Spleen (tissue), 11 donors: ENCODE data around the gene LGR6. TPM values are rescaled to one million over a fixed set of nuclear protein-coding genes. Genes with fewer than 3 reads are reported as not detected.

ENCODE experiments used
- DNase-seq: peaks from one replicate; pipeline ENCODE4 v3.0.0-alpha.2; 2020
- H3K27ac ChIP-seq, 8 donors: fragments of 200-600 bp; sonication (generic) in 7 of 8; 1 replicate in 4 of 8; 2 replicates in 4 of 8; pipeline versions ENCODE4 v1.5.0 to v1.8.0; 2016 to 2021; ENCODE audit warnings: inconsistent platforms in 4 of 8, mild to moderate bottlenecking in 4 of 8, moderate library complexity in 1 of 8
- H3K27me3 ChIP-seq, 7 donors: fragments of 200-600 bp; sonication (generic) in 6 of 7; replicated peaks in 1 of 7; 1 replicate in 4 of 7; 2 replicates in 3 of 7; pipeline versions ENCODE4 v1.5.0 to v1.8.0; 2016 to 2021; ENCODE audit warnings: inconsistent platforms in 3 of 7, mild to moderate bottlenecking in 1 of 7
- H3K36me3 ChIP-seq, 6 donors: fragments of 200-600 bp; sonication (generic) in 5 of 6; 1 replicate in 4 of 6; 2 replicates in 2 of 6; pipeline versions ENCODE4 v1.5.0 to v1.8.0; 2016 to 2021; ENCODE audit warnings: inconsistent platforms in 2 of 6
- H3K4me1 ChIP-seq, 6 donors: fragments of 200-600 bp; sonication (generic) in 5 of 6; 1 replicate in 3 of 6; 2 replicates in 3 of 6; pipeline versions ENCODE4 v1.5.0 to v1.8.0; 2016 to 2021; ENCODE audit warnings: inconsistent platforms in 3 of 6
- H3K4me3 ChIP-seq, 8 donors: fragments of 200-600 bp; sonication (generic) in 7 of 8; 1 replicate in 4 of 8; 2 replicates in 4 of 8; pipeline versions ENCODE4 v1.5.0 to v1.8.0; 2016 to 2021; ENCODE audit warnings: inconsistent platforms in 4 of 8, mild to moderate bottlenecking in 4 of 8, moderate library complexity in 2 of 8
- H3K9me3 ChIP-seq, 8 donors: fragments of 200-600 bp; sonication (generic) in 7 of 8; 1 replicate in 4 of 8; 2 replicates in 4 of 8; pipeline versions ENCODE4 v1.5.0 to v1.8.0; 2016 to 2021; ENCODE audit warnings: inconsistent platforms in 4 of 8
- POLR2A ChIP-seq, 3 donors: fragments of 450-650 bp; IDR thresholded peaks; one replicate each; pipeline ENCODE4 v1.5.1; 2017; ENCODE audit warnings: antibody characterized with exemption in 3 of 3, mild to moderate bottlenecking in 1 of 3
- POLR2AphosphoS5 ChIP-seq, 3 donors: sonication (generic); formaldehyde crosslinking; IDR thresholded peaks; one replicate each; pipeline ENCODE4 v1.5.1; 2017; ENCODE audit warnings: antibody characterized with exemption in 3 of 3
- WGBS, 5 donors: extraction: QIAGEN DNeasy Blood & Tissue Kit in 3 of 5; methylation state at CpG; one replicate each; pipeline versions ENCODE4 v1.1.5 to v1.1.7; 2013 to 2018; 5-methylcytosine and 5-hydroxymethylcytosine counted together
- intact Hi-C: fragments of 100-400 bp; cut with DNase I; formaldehyde crosslinking; loops from one replicate; pipeline ENCODE4 v1.15.0; 2023; ENCODE audit warnings: low total_unique reads
- polyA plus RNA-seq, 3 donors: library from polyadenylated mRNA; stranded (reverse); fragments of 200-250 nt; gene quantifications; one replicate each; pipeline ENCODE4 v1.2.1, GENCODE V29; 2013
- total RNA-seq, 7 donors: library from RNA; depleted of rRNA in 3 of 7; stranded (reverse); fragments of >200 nt in 3 of 7; fragmentation: NEBNext Ultra II Directional in 4 of 7; extraction: Animal tissue kit (Norgen Biotek cat#: 25700) in 4 of 7; gene quantifications; one replicate each; pipeline versions ENCODE4 v1.1.0 to v1.2.1, GENCODE V29; 2016 to 2021
- TF ChIP-seq, protein P1 (sequence below), 11 experiments: fragments of 200-600 bp in 7 of 11; fragments of 450-650 bp in 4 of 11; sonication (generic) in 4 of 11; IDR thresholded peaks in 8 of 11; conservative IDR thresholded peaks in 3 of 11; 1 replicate in 7 of 11; 2 replicates in 4 of 11; pipeline versions ENCODE4 v1.4.0 to v1.8.0; 2016 to 2021; ENCODE audit warnings: antibody characterized with exemption in 11 of 11, inconsistent platforms in 4 of 11, mild to moderate bottlenecking in 1 of 11
- donor health status: healthy with polysubstance abuse.
- donor health status: DM: no; HTN: no; CAD: no; lungs with moderate emphysema.
- donor health status: DM: no; HTN: no; CAD: no.
- donor health status: Bipolar disorder and iron deficiency.
- donor health status: healthy.
- donor health status: DM: no; HTN: no; CAD: no.
- donor health status: DM: yes; HTN: yes; CAD: no.

LGR6 gene
- total and polyA plus RNA-seq, 10 donors: 0.61 to 24.5 (median 5.3) TPM

DNA sequence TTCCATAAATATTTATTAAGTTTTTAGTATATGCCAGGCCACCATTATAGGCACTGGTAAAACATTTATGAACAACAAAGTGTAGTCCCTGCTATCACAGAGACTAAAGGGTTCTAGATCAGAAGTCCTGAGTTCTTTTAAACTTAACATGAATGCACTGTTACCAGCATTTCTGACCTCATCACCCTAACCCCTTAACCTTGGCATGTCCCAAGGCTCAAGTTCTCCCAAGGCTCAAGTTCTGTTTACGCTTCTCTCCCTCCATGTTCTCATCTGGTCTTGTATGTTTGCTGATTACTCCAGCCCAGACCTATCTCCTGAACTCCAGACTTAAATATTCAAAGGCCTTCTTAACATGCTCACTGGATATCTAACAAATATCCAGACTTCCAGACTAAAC, 93.6 kb downstream of the LGR6 start:
- DNase-seq: no peak
- peaks cover 0 to 11% (median 0%) of the 10 kb centered on the region in 7 donors for H3K27me3 ChIP-seq
- WGBS, 5 donors: 78 to 85% (median 81%) methylated on average over 1 of the region's 1 CpG
- TF ChIP-seq POLR2AphosphoS5 (IDR thresholded peaks at IDR 0.05) (no peak), POLR2A (IDR thresholded peaks at IDR 0.05) (no peak)
- TF ChIP-seq, protein P1, sequence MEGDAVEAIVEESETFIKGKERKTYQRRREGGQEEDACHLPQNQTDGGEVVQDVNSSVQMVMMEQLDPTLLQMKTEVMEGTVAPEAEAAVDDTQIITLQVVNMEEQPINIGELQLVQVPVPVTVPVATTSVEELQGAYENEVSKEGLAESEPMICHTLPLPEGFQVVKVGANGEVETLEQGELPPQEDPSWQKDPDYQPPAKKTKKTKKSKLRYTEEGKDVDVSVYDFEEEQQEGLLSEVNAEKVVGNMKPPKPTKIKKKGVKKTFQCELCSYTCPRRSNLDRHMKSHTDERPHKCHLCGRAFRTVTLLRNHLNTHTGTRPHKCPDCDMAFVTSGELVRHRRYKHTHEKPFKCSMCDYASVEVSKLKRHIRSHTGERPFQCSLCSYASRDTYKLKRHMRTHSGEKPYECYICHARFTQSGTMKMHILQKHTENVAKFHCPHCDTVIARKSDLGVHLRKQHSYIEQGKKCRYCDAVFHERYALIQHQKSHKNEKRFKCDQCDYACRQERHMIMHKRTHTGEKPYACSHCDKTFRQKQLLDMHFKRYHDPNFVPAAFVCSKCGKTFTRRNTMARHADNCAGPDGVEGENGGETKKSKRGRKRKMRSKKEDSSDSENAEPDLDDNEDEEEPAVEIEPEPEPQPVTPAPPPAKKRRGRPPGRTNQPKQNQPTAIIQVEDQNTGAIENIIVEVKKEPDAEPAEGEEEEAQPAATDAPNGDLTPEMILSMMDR (IDR thresholded peaks at IDR 0.05 in 8 of 11, conservative IDR thresholded peaks at IDR 0.05 in 3 of 11): no peak
- no peak overlapping the region for H3K4me3 ChIP-seq
- H3K36me3 ChIP-seq: no peaks in the 10 kb centered on the region
- peak overlapping the region in 7 of 8 donors; percentile 22 to 74 (median 69) for H3K27ac ChIP-seq
- no peaks in the 10 kb centered on the region for H3K9me3 ChIP-seq
- H3K4me1 ChIP-seq: peaks cover 21 to 57% (median 30%) of the 10 kb centered on the region in 6 donors
- intact Hi-C loops: no loop called here

DNA sequence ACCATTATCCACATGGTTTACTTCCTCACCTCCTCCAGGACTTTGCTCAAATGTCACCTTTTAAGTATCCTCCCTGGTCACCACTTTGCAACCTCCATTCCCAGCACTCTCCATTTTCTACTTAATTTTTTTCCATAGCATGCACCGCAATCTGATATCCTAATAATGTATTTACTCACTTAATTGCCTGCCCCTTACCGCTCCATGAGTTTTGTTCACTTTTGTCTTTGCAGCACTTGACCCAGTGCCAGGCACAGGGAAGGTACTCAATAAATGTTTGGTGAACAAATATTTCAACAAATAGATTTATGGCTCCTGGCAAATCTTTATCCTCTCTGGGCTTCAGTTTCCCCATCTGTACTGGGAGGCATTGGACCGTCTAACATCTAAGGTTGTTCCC, 94.6 kb downstream of the LGR6 start:
- H3K4me1 ChIP-seq: peaks cover 14 to 51% (median 24%) of the 10 kb centered on the region in 6 donors
- 58 to 98% (median 76%) methylated on average over 3 of the region's 3 CpGs for WGBS, 5 donors
- intact Hi-C loops: no loop called here
- TF ChIP-seq, protein P1 (IDR thresholded peaks at IDR 0.05 in 8 of 11, conservative IDR thresholded peaks at IDR 0.05 in 3 of 11): no peak
- no peak for TF ChIP-seq POLR2A (IDR thresholded peaks at IDR 0.05)
- no peak for TF ChIP-seq POLR2AphosphoS5 (IDR thresholded peaks at IDR 0.05)
- DNase-seq: peak; percentile 6
- H3K27ac ChIP-seq: peak overlapping the region in 5 of 8 donors; percentile 36 to 73 (median 66)
- no peak overlapping the region for H3K4me3 ChIP-seq
- H3K9me3 ChIP-seq: no peaks in the 10 kb centered on the region
- H3K27me3 ChIP-seq: peaks cover 0 to 11% (median 0%) of the 10 kb centered on the region in 7 donors
- no peaks in the 10 kb centered on the region for H3K36me3 ChIP-seq

DNA sequence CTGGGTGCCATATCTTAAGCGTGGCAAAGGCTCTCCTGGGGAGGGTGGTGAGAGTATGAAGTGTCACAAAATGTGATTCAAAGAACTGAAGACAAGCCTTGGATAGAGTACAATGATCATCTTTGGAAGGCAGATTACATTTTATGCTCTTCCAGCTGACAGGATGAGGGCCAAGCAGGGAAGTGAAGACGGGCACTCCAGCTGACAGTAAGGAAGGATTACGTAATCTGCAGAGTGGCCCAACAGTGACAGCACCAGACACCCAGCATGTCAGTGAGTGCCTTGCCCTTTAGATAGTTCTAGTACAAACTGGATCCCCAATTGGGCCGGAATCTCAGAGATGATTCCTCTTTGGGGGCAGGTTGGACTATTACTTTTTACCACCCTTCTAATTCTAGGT, 95.4 kb downstream of the LGR6 start:
- no peak overlapping the region for H3K4me3 ChIP-seq
- WGBS, 5 donors: 52 to 69% (median 59%) methylated on average over 4 of the region's 4 CpGs
- peaks cover 0 to 4% (median 0%) of the 10 kb centered on the region in 7 donors for H3K27me3 ChIP-seq
- intact Hi-C loops: no loop called here
- peaks cover 6 to 46% (median 16%) of the 10 kb centered on the region in 6 donors for H3K4me1 ChIP-seq
- H3K36me3 ChIP-seq: no peaks in the 10 kb centered on the region
- H3K9me3 ChIP-seq: no peaks in the 10 kb centered on the region
- TF ChIP-seq, protein P1 (IDR thresholded peaks at IDR 0.05 in 8 of 11, conservative IDR thresholded peaks at IDR 0.05 in 3 of 11): no peak
- TF ChIP-seq POLR2AphosphoS5 (IDR thresholded peaks at IDR 0.05) (no peak), POLR2A (IDR thresholded peaks at IDR 0.05) (no peak)
- peak; percentile 2 for DNase-seq
- peak overlapping the region in 4 of 8 donors; percentile 2 to 39 (median 34) for H3K27ac ChIP-seq

DNA sequence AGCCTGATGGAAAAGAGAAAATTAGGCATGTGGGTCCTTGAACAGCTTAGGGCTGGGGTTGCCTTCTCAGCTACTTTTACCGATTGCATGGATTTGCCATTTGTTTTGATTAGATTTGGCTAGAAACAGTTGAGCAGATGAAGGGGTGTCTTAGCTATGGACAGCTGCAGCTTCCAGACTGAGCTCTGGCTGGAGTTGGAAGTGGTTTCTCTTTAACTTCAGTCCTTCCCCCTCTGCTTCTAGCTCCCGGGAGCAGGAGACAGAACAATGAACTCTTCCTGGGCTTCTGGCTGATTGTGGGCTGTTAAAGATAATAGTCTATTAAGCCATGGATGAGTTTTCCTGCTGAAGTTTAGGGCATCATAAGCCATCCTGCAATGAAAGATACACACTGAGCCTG, 97.4 kb downstream of the LGR6 start:
- 57 to 85% (median 70%) methylated on average over 2 of the region's 2 CpGs for WGBS, 5 donors
- H3K4me3 ChIP-seq: no peak overlapping the region
- peak; percentile 6 for DNase-seq
- H3K9me3 ChIP-seq: no peaks in the 10 kb centered on the region
- intact Hi-C loops: no loop called here
- no peak for TF ChIP-seq POLR2A (IDR thresholded peaks at IDR 0.05)
- TF ChIP-seq POLR2AphosphoS5 (IDR thresholded peaks at IDR 0.05): no peak
- H3K4me1 ChIP-seq: peaks cover 3 to 28% (median 7%) of the 10 kb centered on the region in 6 donors
- no peaks in the 10 kb centered on the region for H3K36me3 ChIP-seq
- H3K27me3 ChIP-seq: no peaks in the 10 kb centered on the region
- H3K27ac ChIP-seq: no peak overlapping the region
